WERI-Rb-1 (cell line): ENCODE measurements around the gene SNX12.
"Not testable (repeated sequence)": the region's sequence is repeated elsewhere in the genome, so short reads cannot be mapped to it uniquely, and the experiment has no call there.

Source experiments
- DNase-seq: peaks from one replicate; pipeline ENCODE4 v3.0.0-alpha.2; 2020
- H3K27ac ChIP-seq: fragments of 250-450 bp; sonication (Bioruptor Pico); 2 replicates; pipeline ENCODE4 v1.5.1; 2020; ENCODE audit warnings: mild to moderate bottlenecking, moderate library complexity
- H3K27me3 ChIP-seq: fragments of 250-450 bp; sonication (Bioruptor Pico); 2 replicates; pipeline ENCODE4 v1.5.1; 2021; ENCODE audit warnings: mild to moderate bottlenecking, low read depth, moderate library complexity; ENCODE audit not compliant: insufficient read depth, severe bottlenecking
- H3K36me3 ChIP-seq: fragments of 250-450 bp; sonication (Bioruptor Pico); 2 replicates; pipeline ENCODE4 v1.5.1; 2020; ENCODE audit warnings: mild to moderate bottlenecking, moderate library complexity
- H3K4me3 ChIP-seq: 2 replicates; pipeline ENCODE4 v1.5.1; 2011; ENCODE audit warnings: low read depth, mild to moderate bottlenecking, control low read depth, low read length
- H3K9me3 ChIP-seq: fragments of 250-450 bp; sonication (Bioruptor Pico); 2 replicates; pipeline ENCODE4 v1.5.1; 2021; ENCODE audit warnings: mild to moderate bottlenecking, moderate library complexity; ENCODE audit not compliant: severe bottlenecking
- TF ChIP-seq, protein P1 (sequence below): IDR thresholded peaks from 2 replicates; pipeline ENCODE4 v1.5.1; 2011; ENCODE audit warnings: low read depth, mild to moderate bottlenecking, control low read depth, inconsistent platforms, low read length

Gene SNX12

DNA sequence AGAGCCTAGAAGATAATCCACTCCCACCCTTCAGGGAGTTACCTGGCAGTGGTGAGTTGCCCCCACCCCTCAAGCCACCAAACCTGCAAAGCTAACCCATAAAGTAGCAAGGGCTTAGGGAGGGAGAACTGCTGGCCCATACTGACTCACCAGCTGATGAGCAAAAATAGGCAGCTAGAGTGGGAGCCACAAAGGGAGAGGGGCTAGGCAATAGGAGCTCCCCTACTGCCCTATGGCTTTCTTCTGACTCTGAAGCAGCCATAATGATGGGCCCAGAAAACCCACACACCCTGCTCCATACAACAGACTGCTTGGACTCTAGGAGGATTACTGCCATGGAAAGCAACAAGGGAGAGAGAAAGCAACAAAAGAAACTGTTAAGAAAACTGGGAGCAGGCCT is 8.0 kb downstream of the SNX12 start:
- H3K27me3 ChIP-seq: no peaks in the 10 kb centered on the region
- H3K9me3 ChIP-seq: no peaks in the 10 kb centered on the region
- TF ChIP-seq, protein P1, sequence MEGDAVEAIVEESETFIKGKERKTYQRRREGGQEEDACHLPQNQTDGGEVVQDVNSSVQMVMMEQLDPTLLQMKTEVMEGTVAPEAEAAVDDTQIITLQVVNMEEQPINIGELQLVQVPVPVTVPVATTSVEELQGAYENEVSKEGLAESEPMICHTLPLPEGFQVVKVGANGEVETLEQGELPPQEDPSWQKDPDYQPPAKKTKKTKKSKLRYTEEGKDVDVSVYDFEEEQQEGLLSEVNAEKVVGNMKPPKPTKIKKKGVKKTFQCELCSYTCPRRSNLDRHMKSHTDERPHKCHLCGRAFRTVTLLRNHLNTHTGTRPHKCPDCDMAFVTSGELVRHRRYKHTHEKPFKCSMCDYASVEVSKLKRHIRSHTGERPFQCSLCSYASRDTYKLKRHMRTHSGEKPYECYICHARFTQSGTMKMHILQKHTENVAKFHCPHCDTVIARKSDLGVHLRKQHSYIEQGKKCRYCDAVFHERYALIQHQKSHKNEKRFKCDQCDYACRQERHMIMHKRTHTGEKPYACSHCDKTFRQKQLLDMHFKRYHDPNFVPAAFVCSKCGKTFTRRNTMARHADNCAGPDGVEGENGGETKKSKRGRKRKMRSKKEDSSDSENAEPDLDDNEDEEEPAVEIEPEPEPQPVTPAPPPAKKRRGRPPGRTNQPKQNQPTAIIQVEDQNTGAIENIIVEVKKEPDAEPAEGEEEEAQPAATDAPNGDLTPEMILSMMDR: no peak
- peaks cover 3% of the 10 kb centered on the region; the same call in 1 of the 2 replicates for H3K36me3 ChIP-seq
- no peak overlapping the region for H3K27ac ChIP-seq
- DNase-seq: no peak
- no peak overlapping the region for H3K4me3 ChIP-seq

DNA sequence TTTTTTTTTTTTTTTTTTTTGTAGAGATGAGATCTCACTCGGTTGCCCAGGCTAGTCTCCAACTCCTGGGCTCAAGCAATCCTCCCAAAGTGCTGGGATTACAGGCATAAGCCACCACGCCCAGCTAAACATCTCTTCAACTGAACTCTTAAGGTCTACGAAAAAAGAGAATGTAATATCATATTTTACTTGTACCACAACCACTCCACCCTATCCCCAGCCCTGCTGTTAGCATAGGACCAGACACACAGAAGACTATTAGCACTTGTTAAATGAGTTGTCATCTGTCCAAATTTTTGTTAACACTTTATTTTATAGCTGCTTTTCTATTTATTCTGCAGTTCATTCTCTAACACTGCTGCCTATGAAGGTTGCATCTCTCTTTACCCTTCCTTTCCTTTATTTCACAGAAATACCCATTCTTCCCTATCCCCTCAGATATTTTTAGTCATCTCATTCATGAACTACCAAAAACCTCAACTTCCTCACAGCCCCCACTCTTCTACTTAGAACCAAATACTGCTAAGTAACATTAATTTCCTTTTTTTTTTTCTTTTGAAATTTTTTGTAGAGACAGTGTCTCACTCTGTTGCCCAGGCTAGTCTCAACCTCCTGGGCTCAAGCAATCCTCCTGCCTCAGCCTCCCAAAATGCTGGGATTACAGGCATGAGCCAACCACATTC is 10.1 kb downstream of the SNX12 start:
- DNase-seq: no peak
- Histone ChIP-seq H3K4me3 (no peak overlapping the region), H3K9me3 (no peaks in the 10 kb centered on the region), H3K27ac (no peak overlapping the region), H3K36me3 (peaks cover 3% of the 10 kb centered on the region; the same call in 1 of the 2 replicates), H3K27me3 (no peaks in the 10 kb centered on the region)
- TF ChIP-seq, protein P1: no peak

DNA sequence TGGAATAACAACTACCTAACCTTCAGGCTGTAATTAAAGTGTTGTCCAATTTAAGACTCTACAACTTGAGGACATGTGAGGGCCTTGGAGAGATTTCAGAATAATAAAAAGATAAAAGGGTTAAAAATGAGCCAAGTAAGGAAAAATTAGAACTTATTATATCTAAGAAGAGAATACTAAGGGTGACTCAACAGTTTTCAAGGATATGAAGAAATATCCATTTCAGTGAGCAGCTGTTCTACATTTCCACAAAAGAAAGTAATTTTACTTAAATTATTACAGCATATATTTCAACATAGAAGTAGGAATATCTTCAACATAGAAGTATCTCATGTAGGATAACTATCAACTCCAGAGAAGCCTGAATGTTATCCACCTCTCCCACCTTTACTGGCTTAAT is 11.3 kb downstream of the SNX12 start:
- Histone ChIP-seq H3K4me3 (no peak overlapping the region), H3K27me3 (no peaks in the 10 kb centered on the region), H3K27ac (no peak overlapping the region), H3K36me3 (peaks cover 3% of the 10 kb centered on the region; the same call in 1 of the 2 replicates), H3K9me3 (no peaks in the 10 kb centered on the region)
- TF ChIP-seq, protein P1: no peak
- no peak for DNase-seq

DNA sequence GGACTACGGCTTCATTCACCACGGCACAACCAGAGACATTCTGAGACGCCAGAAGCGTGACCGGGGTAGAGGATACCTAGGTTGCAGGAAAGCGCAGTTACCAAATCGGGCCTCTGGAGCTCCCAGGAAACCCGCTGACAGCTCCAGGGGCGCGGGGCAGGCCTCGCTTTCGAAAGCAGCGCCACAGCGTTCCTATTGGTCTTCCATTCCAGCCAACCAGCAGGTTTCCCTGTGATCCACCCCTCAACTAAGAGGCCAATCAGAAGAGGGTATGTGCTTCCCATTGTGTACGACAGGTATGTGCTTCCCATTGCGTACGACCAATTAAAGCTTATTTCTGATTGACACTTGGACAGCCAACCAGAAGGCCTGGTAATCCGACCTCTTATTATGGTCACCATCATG is 14.9 kb downstream of the SNX12 start:
- no peaks in the 10 kb centered on the region for H3K36me3 ChIP-seq
- H3K9me3 ChIP-seq: no peaks in the 10 kb centered on the region
- no peak for DNase-seq
- TF ChIP-seq, protein P1: no peak
- H3K27ac ChIP-seq: no peak overlapping the region
- no peak overlapping the region for H3K4me3 ChIP-seq
- H3K27me3 ChIP-seq: no peaks in the 10 kb centered on the region

DNA sequence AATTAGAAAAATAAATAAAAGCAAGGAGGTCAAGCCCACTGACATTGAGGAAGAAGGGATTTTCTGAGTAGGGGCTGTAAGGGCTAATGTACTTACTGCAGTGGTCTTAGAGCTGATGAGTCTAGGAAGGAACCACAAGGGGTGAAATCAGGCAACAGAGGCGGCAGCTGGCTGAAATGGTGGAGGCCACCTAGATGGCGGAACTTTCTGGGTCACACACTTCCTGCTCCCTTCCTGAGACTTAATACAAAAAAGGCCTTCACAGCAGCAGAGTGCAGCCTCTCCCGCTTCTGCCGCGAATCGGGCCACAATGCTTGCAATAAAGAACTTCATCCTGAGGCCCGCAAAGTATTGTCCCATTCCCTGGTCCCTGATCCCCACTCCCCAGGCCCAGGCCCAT is 15.4 kb downstream of the SNX12 start:
- Histone ChIP-seq H3K36me3 (no peaks in the 10 kb centered on the region), H3K27me3 (no peaks in the 10 kb centered on the region), H3K9me3 (no peaks in the 10 kb centered on the region), H3K27ac (no peak overlapping the region), H3K4me3 (no peak overlapping the region)
- TF ChIP-seq, protein P1: no peak
- DNase-seq: no peak

DNA sequence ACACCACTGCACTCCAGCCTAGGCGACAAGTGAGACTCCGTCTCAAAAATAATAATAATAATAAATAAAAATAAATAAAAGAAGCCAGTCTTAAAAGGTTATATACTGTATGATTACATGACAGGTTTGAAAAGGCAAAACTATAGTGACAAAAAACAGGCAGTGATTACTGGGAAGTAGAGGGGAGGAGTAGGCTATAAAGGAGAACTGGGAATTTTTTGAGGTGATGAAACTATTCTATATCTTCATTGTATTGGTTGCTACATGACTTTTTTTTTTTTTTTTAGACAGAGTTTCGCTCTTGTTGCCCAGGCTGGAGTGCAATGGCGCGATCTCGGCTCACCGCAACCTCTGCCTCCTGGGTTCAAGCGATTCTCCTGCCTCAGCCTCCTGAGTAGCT is 20.2 kb downstream of the SNX12 start:
- H3K27me3 ChIP-seq, DNase-seq, H3K36me3 ChIP-seq, H3K4me3 ChIP-seq, H3K27ac ChIP-seq, H3K9me3 ChIP-seq: not testable (repeated sequence)
